GM10266 (cell line): ENCODE results near the gene FSCN2.

Source experiments
- DNase-seq: peaks from one replicate; pipeline ENCODE4 v3.0.0; 2012; ENCODE audit errors: extremely low spot score
- TF ChIP-seq, protein P1 (sequence below): IDR thresholded peaks from 2 replicates; pipeline ENCODE4 v1.5.1; 2012; ENCODE audit warnings: mild to moderate bottlenecking, low read depth; ENCODE audit not compliant: control insufficient read depth, insufficient read depth; ENCODE audit errors: missing control alignments

FSCN2 gene

DNA sequence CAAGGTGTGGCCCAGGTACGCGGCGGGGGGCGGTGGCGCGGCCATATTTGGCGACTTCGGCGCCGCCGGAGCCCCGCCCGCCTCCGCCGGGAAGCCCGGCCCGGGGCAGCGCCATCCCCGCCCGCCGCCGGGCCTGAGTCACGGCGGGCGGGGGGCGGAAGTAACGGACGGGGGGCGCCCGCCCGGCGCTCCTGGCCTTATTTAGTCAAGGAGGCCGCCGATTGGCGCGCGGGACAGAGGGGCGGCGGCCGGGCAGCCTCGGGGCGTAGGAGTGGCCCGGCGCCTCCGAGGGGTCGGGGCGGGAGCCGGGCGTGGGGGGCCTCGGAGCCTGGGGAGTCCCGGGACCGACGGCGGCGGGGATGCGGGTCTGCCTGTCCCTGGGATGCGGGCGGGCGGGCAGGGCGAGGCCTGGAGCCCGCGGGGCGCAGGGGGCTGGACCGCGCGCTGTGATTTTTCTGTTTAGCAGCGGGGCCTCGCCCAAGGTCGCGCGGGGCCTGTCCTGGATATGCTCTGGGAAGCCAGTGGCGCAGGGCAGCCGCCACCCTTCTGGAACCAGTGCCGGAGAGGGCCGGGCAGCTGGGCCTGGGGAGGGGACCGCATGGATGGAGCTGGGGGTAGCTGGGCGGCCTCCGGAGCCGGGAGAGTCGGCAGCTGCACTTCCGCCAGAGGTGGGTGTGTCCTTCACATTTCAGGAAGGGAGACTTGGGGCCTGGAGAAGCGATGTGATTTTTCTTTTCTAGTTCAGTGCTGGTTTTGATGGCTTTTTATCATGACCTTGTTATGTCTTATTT is 13.2 kb upstream of the FSCN2 start:
- peak; percentile 91 for DNase-seq
- TF ChIP-seq, protein P1, sequence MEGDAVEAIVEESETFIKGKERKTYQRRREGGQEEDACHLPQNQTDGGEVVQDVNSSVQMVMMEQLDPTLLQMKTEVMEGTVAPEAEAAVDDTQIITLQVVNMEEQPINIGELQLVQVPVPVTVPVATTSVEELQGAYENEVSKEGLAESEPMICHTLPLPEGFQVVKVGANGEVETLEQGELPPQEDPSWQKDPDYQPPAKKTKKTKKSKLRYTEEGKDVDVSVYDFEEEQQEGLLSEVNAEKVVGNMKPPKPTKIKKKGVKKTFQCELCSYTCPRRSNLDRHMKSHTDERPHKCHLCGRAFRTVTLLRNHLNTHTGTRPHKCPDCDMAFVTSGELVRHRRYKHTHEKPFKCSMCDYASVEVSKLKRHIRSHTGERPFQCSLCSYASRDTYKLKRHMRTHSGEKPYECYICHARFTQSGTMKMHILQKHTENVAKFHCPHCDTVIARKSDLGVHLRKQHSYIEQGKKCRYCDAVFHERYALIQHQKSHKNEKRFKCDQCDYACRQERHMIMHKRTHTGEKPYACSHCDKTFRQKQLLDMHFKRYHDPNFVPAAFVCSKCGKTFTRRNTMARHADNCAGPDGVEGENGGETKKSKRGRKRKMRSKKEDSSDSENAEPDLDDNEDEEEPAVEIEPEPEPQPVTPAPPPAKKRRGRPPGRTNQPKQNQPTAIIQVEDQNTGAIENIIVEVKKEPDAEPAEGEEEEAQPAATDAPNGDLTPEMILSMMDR = no peak

DNA sequence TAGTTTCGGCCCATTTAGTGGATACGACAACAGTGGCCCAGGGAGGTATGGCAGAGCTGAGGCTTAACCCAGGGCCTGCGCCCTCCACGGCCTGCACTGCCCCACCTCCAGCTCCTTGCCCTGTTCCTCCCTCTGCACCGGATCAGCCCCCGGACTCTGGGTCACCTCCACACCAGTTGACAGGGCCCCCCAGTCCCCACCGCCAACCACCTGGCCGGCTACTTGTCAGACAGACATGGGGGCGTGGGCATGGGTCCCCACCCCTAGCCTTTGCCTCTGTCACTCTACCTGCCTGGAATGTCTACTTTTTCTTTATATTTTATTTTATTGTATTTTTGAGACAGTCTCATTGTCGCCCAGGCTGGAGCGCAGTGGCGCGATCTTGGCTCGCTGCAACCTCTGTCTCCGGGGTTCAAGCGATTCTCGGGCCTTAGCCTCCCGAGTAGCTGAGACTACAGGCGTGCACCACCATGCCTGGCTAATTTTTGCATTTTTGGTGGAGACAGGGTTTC is 12.6 kb upstream of the FSCN2 start:
- TF ChIP-seq, protein P1 = no peak
- DNase-seq = no peak

DNA sequence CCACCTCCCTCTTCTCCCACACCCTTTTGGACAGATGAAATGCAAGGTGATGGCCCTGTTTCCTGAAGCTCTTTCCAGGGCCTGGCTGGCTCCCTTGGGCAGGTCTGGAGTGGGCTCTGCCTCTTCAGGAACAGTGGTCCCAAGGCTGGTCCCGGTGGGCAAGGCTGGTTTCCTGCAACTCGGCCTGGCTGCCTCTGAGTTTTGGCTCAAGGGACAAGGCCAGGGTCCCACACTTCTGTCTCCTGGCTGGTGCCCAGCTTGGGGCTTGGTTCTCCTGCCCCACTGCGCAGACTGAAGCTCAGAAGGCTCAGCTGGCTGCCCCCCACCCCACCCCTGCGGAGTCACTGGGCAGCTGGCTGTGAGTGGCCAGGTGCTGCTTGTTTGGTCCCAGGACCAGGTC is 11.7 kb upstream of the FSCN2 start:
- DNase-seq = no peak
- TF ChIP-seq, protein P1 = no peak

DNA sequence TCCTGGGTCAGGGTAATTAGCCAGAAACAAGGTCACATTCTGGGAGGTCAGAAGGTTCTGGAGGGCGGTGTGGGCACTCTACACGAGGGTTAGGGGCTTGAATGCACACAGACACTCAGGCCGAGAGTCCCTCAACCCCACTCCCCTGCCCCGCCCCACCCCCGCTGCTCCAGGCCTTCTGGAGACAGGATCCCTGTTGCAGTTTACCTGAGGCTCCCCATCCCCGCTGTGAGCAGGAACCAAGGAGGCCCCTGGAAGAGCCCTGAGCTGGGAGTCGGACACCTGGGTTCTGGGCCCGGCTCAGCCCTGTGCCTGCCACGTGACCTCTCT is 11.2 kb upstream of the FSCN2 start:
- DNase-seq = no peak
- TF ChIP-seq, protein P1 = no peak

DNA sequence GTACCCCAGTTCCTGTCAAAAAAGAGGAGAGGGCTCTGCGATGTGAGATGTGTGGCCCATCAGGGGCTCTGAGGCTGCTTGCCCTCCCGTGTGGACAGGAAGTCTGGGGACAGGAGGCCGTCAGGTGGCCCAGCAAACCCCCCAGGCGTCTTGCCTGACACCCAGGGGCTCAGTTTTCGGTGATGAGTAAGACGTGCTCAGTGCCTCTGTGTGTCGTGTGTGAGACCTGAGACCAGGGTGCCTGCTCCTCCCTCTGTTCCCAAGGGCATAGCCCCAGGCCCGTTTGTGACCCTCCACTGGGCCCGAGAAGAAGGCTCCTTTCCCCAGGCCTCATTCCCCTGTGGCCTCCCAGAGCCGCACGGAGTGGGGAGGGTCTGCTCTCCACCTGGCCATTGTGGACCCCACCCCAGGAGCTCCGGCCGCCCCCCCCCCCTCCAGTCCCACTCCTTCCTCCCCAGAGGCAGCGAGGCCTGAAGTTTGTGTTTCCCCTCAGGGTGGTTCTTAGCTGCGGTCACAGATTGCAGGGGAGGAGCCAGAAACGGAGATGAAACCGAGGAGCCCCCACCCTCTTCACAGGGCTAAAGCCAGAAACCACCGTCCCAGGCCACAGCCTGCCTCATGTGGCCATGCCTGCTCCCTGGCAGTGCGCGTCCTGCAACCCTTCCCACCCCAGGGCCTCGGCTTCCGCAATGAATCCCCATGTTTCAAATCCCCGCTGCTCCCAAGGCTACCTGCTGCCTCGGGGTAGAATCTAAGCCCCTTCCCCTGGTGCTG is 10.7 kb upstream of the FSCN2 start:
- DNase-seq = peak; percentile 93
- TF ChIP-seq, protein P1 = no peak

DNA sequence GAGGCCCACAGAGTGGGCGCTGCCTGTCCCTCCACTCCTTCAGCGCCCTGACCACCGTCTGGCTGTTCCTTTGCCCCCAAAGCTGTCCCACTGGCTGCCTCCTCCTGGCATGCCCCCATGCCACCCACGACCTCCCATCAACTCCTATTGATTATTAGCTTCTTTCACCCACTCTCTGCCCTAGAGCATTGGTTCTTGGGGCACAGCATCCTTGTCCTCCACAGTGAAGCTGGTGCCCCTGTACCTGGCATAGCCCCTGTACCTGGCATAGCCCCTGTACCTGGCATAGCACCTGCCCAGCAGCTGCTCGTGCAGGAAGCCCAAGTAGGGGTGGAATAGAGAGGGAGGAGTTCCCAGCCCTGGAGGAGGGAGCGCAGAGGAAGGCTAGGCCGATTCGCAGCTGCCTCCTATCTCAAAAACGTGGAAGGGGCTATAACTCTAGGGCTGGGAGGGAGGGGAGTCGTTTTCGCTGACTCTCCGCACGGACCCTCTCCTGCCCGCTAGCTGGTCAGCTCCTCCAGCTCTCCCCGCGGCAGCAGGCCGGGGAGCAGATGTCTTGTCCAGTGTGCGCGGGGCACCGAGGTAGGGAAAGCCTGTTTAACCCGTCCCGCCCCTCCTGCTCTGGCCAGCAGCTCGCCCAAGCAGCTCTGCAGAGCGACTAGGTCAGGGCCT is 9.9 kb upstream of the FSCN2 start:
- DNase-seq = no peak

More for the DNA sequence above, 9.9 kb upstream of the FSCN2 start:
- TF ChIP-seq, protein P1 = no peak
